Uterus (tissue), 4 donors: Measurements from ENCODE around the gene GUCY1A1. TPM values are rescaled to one million over a fixed set of nuclear protein-coding genes. Genes with fewer than 3 reads are reported as not detected.

ENCODE experiments used
- DNase-seq, 2 donors: peaks; one replicate each; pipeline ENCODE4 v3.0.0-alpha.2; 2019 to 2020
- H3K27ac ChIP-seq, 2 donors: fragments of 200-600 bp; sonication (generic); 1 replicate in 1 of 2; 2 replicates in 1 of 2; pipeline ENCODE4 v1.5.1; 2016 to 2018
- H3K27me3 ChIP-seq, 2 donors: fragments of 200-600 bp; sonication (generic); one replicate each; pipeline ENCODE4 v1.5.1; 2018 to 2019; ENCODE audit warnings: control low read depth in 1 of 2
- H3K36me3 ChIP-seq, 2 donors: fragments of 200-600 bp; sonication (generic); one replicate each; pipeline ENCODE4 v1.5.1; 2019; ENCODE audit warnings: control low read depth in 1 of 2
- H3K4me1 ChIP-seq, 2 donors: fragments of 200-600 bp; sonication (generic); one replicate each; pipeline ENCODE4 v1.5.1; 2018 to 2019; ENCODE audit warnings: control low read depth in 1 of 2
- H3K4me3 ChIP-seq, 2 donors: fragments of 200-600 bp; sonication (generic); 1 replicate in 1 of 2; 2 replicates in 1 of 2; pipeline ENCODE4 v1.5.1; 2018 to 2019; ENCODE audit warnings: mild to moderate bottlenecking in 1 of 2
- H3K9me3 ChIP-seq, 2 donors: fragments of 200-600 bp; sonication (generic); one replicate each; pipeline ENCODE4 v1.5.1; 2019; ENCODE audit warnings: control low read depth in 1 of 2
- CTCF ChIP-seq, 4 experiments: fragments of 200-600 bp in 2 of 4; fragments of 450-650 bp in 2 of 4; sonication (generic) in 2 of 4; IDR thresholded peaks; one replicate each; pipeline ENCODE4 v1.5.1; 2016 to 2019; ENCODE audit warnings: antibody characterized with exemption in 4 of 4, mild to moderate bottlenecking in 2 of 4, moderate library complexity in 1 of 4
- POLR2A ChIP-seq, 2 donors: fragments of 450-650 bp; IDR thresholded peaks; one replicate each; pipeline ENCODE4 v1.6.1; 2016; ENCODE audit warnings: antibody characterized with exemption in 2 of 2, mild to moderate bottlenecking in 1 of 2, moderate library complexity in 1 of 2
- intact Hi-C: fragments of 100-400 bp; cut with DNase I; formaldehyde crosslinking; loops from one replicate; pipeline ENCODE4 v1.15.1; 2023; ENCODE audit warnings: low total_unique reads
- total RNA-seq, 4 donors: library from RNA; depleted of rRNA in 3 of 4; stranded (reverse); fragments of >200 nt in 3 of 4; gene quantifications; one replicate each; pipeline versions ENCODE4 v1.1.0 to v1.2.4, GENCODE V29; 2014 to 2023
- donor health status: DM: yes; HTN: yes; CAD: no.

Gene GUCY1A1
- total RNA-seq, 4 donors from 2014 or later: 23.8 to 160 (median 42.8) TPM

GRCh38 chr4:155762334-155762733 lies 95.7 kb downstream of the GUCY1A1 start:
- peak overlapping the region in 1 of 2 donors; percentile 95 for H3K27ac ChIP-seq
- no peaks in the 10 kb centered on the region for H3K27me3 ChIP-seq
- no peaks in the 10 kb centered on the region for H3K4me1 ChIP-seq
- no peak for DNase-seq
- intact Hi-C loops: no loop called here
- no peak overlapping the region for H3K4me3 ChIP-seq
- H3K36me3 ChIP-seq: no peaks in the 10 kb centered on the region
- no peaks in the 10 kb centered on the region for H3K9me3 ChIP-seq
- no peak for TF ChIP-seq POLR2A (IDR thresholded peaks at IDR 0.05)
- no peak for TF ChIP-seq CTCF (IDR thresholded peaks at IDR 0.05)

- no peak overlapping the region for H3K4me3 ChIP-seq
- H3K4me1 ChIP-seq: no peaks in the 10 kb centered on the region
- H3K36me3 ChIP-seq: no peaks in the 10 kb centered on the region
- no peaks in the 10 kb centered on the region for H3K27me3 ChIP-seq
- intact Hi-C loops: no loop called here
- TF ChIP-seq POLR2A (IDR thresholded peaks at IDR 0.05) (no peak), CTCF (IDR thresholded peaks at IDR 0.05) (no peak)
- H3K9me3 ChIP-seq: no peaks in the 10 kb centered on the region
- H3K27ac ChIP-seq: no peak overlapping the region
- DNase-seq: no peak
Observed at GRCh38 chr4:155763551-155763950, 96.9 kb downstream of the GUCY1A1 start.

- TF ChIP-seq POLR2A (IDR thresholded peaks at IDR 0.05): no peak
- TF ChIP-seq CTCF (IDR thresholded peaks at IDR 0.05): no peak
- intact Hi-C loops: no loop called here
Observed at GRCh38 chr4:155765149-155765548, 98.5 kb downstream of the GUCY1A1 start.

GRCh38 chr4:155766622-155767021 lies 100.0 kb downstream of the GUCY1A1 start:
- Histone ChIP-seq H3K4me3 (no peak overlapping the region), H3K27ac (no peak overlapping the region), H3K4me1 (no peaks in the 10 kb centered on the region), H3K36me3 (no peaks in the 10 kb centered on the region), H3K27me3 (no peaks in the 10 kb centered on the region), H3K9me3 (no peaks in the 10 kb centered on the region)
- DNase-seq: no peak
- no peak for TF ChIP-seq CTCF (IDR thresholded peaks at IDR 0.05)
- intact Hi-C loops: no loop called here

More at GRCh38 chr4:155765149-155765548, 98.5 kb downstream of the GUCY1A1 start:
- H3K27ac ChIP-seq: peak overlapping the region in 1 of 2 donors; percentile 0
- H3K27me3 ChIP-seq: no peaks in the 10 kb centered on the region
- H3K4me3 ChIP-seq: no peak overlapping the region
- H3K36me3 ChIP-seq: no peaks in the 10 kb centered on the region
- H3K9me3 ChIP-seq: no peaks in the 10 kb centered on the region
- no peak for DNase-seq
- no peaks in the 10 kb centered on the region for H3K4me1 ChIP-seq

GRCh38 chr4:155768370-155768769 lies 101.7 kb downstream of the GUCY1A1 start:
- no peaks in the 10 kb centered on the region for H3K36me3 ChIP-seq
- intact Hi-C loops: no loop called here
- DNase-seq: no peak
- no peaks in the 10 kb centered on the region for H3K9me3 ChIP-seq
- H3K4me1 ChIP-seq: no peaks in the 10 kb centered on the region
- H3K27ac ChIP-seq: no peak overlapping the region
- no peaks in the 10 kb centered on the region for H3K27me3 ChIP-seq
- TF ChIP-seq POLR2A (IDR thresholded peaks at IDR 0.05): no peak
- TF ChIP-seq CTCF (IDR thresholded peaks at IDR 0.05): no peak
- H3K4me3 ChIP-seq: no peak overlapping the region
